ENCODE results near the gene CCKAR.

DNA sequence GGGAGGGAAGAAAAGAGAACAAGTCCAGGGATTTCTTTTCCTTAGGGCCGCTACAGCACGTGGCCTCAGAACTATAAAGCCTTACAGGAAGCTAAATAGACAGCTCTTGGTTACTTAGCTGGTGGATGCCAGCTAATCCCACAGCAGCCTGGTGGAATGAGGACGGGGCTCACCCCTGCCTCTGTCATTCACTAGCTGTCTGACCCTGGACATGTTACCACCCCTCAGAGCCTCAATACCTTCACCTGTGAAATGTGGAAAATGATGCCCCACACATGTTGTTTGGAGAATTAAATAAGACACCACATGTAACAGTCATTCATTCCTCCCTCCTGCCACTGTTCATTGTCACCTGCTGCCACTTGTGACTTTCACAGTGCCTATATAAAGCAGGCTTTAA lies 15.7 kb downstream of the CCKAR start:
- TF ChIP-seq GATA2 (IDR thresholded peaks at IDR 0.05; ENCODE audit: low read depth, low read length), result no peak
- no peak for TF ChIP-seq GATA3 (IDR thresholded peaks at IDR 0.05; ENCODE audit: low read depth, low read length)

All from SH-SY5Y (cell line).